ENCODE measurements around the gene CCL11. TPM values are rescaled to one million over a fixed set of nuclear protein-coding genes. Genes with fewer than 3 reads are reported as not detected.

Gene CCL11
- polyA plus RNA-seq, 2 of the 4 experiments (the other 2 are of a cell fraction), result not detected

GRCh38 chr17:34257986-34258326, 27.6 kb upstream of the CCL11 start (continued):
- TF ChIP-seq RFX5 (IDR thresholded peaks at IDR 0.05), result no peak
- TF ChIP-seq POLR2A (IDR thresholded peaks at IDR 0.05; ENCODE audit: low read length), result no peak
- TF ChIP-seq RARB (CRISPR knock-in tag; IDR thresholded peaks at IDR 0.05), result no peak
- TF ChIP-seq CHD2 (IDR thresholded peaks at IDR 0.05; ENCODE audit: low read length, partially characterized antibody), result no peak
- no peak for TF ChIP-seq PHF8 (IDR thresholded peaks at IDR 0.05; ENCODE audit: borderline replicate concordance, low read depth)

GRCh38 chr17:34259146-34259545, 26.4 kb upstream of the CCL11 start:
- no peak for FAIRE-seq
- no peak for ATAC-seq
- H3K27ac ChIP-seq, result no peak overlapping the region; a peak in 1 of 6 replicates
- H3K4me2 ChIP-seq, result no peak overlapping the region
- TF ChIP-seq HOXA7 (CRISPR knock-in tag; IDR thresholded peaks at IDR 0.05) (no peak), RAD21 (conservative IDR thresholded peaks at IDR 0.05 in 1 of 2, IDR thresholded peaks at IDR 0.05 in 1 of 2) (no peak), HOXB5 (CRISPR knock-in tag; IDR thresholded peaks at IDR 0.05) (no peak), KDM5A (IDR thresholded peaks at IDR 0.05) (no peak), CHD2 (IDR thresholded peaks at IDR 0.05; ENCODE audit: low read length, partially characterized antibody) (no peak), USF2 (IDR thresholded peaks at IDR 0.05) (no peak), EHF (CRISPR knock-in tag; IDR thresholded peaks at IDR 0.05) (no peak), POLR2A (IDR thresholded peaks at IDR 0.05; ENCODE audit: low read length) (no peak), PBX3 (IDR thresholded peaks at IDR 0.05) (no peak), JUN (IDR thresholded peaks at IDR 0.05) (no peak), ZNF302 (CRISPR knock-in tag; IDR thresholded peaks at IDR 0.05) (no peak), MAZ (IDR thresholded peaks at IDR 0.05; ENCODE audit: borderline replicate concordance, low read depth, low read length) (no peak), JUNB (IDR thresholded peaks at IDR 0.05) (no peak), ZSCAN20 (CRISPR knock-in tag; IDR thresholded peaks at IDR 0.05) (no peak), CTCF (IDR thresholded peaks at IDR 0.05) (no peak)
- ChIA-PET POLR2A (no interaction called here), CTCF (interaction anchor here (0.9 kb wide), 1 partner anchor 59 kb away, joined by 3 read pairs; no protein-coding TSS in a partner anchor)
- H3K4me1 ChIP-seq, result peaks cover 17% of the 10 kb centered on the region
- no peaks in the 10 kb centered on the region for H3K9me3 ChIP-seq
- no peak for DNase-seq (ENCODE audit: low read depth in 1 of 2, low spot score in 1 of 2)
- H3K4me3 ChIP-seq, result no peak overlapping the region

- no peak for TF ChIP-seq USF2 (IDR thresholded peaks at IDR 0.05)
- no peak for TF ChIP-seq BHLHE40 (IDR thresholded peaks at IDR 0.05; ENCODE audit: low read depth, low read length)
- no peak for TF ChIP-seq RFX5 (IDR thresholded peaks at IDR 0.05)
- no peak for TF ChIP-seq EP300 (IDR thresholded peaks at IDR 0.05)
- 64% methylated on average over 4 of the region's 4 CpGs for WGBS (ENCODE audit: missing lambda C conversion rate)
- no peak for ATAC-seq
- Histone ChIP-seq H3K27ac (no peak overlapping the region), H3K9me3 (no peaks in the 10 kb centered on the region), H3K4me3 (no peak overlapping the region), H3K4me2 (no peak overlapping the region), H3K4me1 (peaks cover 2% of the 10 kb centered on the region; the same call in 2 of the 3 replicates)
- POLR2A ChIA-PET, result no interaction called here
- no peak for DNase-seq (ENCODE audit: low read depth in 1 of 2, low spot score in 1 of 2)
- FAIRE-seq, result no peak
- CTCF ChIA-PET, result no interaction called here
Observed at GRCh38 chr17:34260861-34261260, 24.7 kb upstream of the CCL11 start.

Data from A549 (cell line).